Measurements from ENCODE around the gene RNF14.
"Not testable (repeated sequence)": the region's sequence is repeated elsewhere in the genome, so short reads cannot be mapped to it uniquely, and the experiment has no call there.

The RNF14 gene

DNA sequence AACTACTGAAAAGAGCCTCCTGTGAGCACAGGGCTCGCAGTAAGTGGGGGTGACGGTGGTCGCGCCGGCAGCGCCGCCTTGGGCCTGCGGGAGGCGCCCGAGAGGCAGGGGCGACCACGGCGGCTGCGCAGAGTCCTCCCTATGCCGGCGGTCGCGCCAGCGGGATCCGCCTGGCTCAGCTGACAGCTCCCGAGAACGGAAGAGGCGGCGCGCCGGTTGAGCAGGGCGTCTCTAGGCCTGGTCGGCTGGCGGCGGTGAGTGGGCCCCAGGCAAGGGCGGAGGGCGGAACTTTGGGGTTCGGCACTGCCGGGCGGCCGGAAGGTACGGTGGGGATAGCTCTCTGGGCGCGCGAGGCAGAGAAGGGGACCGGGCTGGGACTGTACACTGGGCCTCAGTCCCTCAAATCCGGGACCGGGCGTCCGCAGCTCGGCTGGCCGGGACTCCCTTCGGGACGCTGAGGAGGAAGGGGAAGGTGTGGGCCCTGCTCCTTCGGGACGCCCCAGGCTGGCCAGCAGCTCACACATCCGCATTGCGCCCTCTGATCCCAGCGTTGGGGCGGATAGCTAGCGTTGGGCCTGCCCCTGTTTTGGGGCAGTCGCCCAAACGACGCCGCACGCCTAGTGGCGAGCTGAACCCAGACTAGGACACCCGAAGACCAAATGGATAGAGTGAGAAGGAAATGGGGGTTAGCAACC, at the start of gene RNF14:
RNF14 (plus strand) TSS at position 192 of the 695 bp plus-strand sequence. CDS start 4,484 bp downstream, outside the sequence.
- CTCF ChIA-PET, result interaction anchor here (0.6 to 3.8 kb wide), 29 partner anchors 10 to 355 kb away, joined by 3 to 60 read pairs (median 4); partner anchors contain the start of genes DELE1, FCHSD1 and PCDH12
- Mint-ChIP-seq H3K27me3 (peaks cover 5% of the 10 kb centered on the region), H3K9me3 (no peaks in the 10 kb centered on the region)

GRCh38 chr5:141919218-141920119, 49.4 kb upstream of the RNF14 start:
- H3K4me3 Mint-ChIP-seq, result no peak overlapping the region
- H3K27me3 Mint-ChIP-seq, result peaks cover 31% of the 10 kb centered on the region
- no peaks in the 10 kb centered on the region for H3K9me3 Mint-ChIP-seq
- no peak for DNase-seq
- CTCF ChIA-PET, result interaction anchor here (1.0 kb wide), 1 partner anchor 30 kb away, joined by 3 read pairs; no protein-coding TSS in a partner anchor
- H3K36me3 Mint-ChIP-seq, result peaks cover 5% of the 10 kb centered on the region
- no peak overlapping the region for H3K27ac Mint-ChIP-seq
- peaks cover 24% of the 10 kb centered on the region for H3K4me1 Mint-ChIP-seq

More for the DNA sequence above, at the start of gene RNF14:
- peak within 1 kb of the TSS; percentile 97 for H3K27ac Mint-ChIP-seq
- DNase-seq, result peak; percentile 96
- H3K36me3 Mint-ChIP-seq, result peaks cover 19% of the 10 kb centered on the region
- H3K4me3 Mint-ChIP-seq, result peak within 1 kb of the TSS; percentile 80
- H3K4me1 Mint-ChIP-seq, result peaks cover 35% of the 10 kb centered on the region

DNA sequence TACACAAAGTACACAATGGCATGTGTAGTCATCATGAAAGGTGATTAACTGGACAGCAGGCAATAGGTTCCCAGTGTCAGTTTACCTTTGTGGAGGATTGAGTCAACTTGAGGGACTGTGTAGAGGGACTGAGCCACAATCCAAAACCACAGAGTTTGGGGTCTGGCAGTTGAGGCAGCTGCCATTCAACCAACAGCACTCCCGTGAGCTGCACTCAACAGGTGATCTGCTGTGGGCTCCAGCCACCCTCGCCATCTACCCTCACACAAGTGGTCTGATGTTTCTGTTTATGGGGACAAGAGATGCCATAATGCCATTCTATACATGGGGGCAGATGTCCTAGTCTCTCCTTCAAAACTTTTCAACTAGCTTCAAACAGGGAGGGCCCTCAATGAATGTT, 48.1 kb upstream of the RNF14 start:
- H3K27ac Mint-ChIP-seq, result no peak overlapping the region
- CTCF ChIA-PET, result no interaction called here
- peaks cover 24% of the 10 kb centered on the region for H3K4me1 Mint-ChIP-seq
- no peaks in the 10 kb centered on the region for H3K9me3 Mint-ChIP-seq
- DNase-seq, result no peak
- H3K27me3 Mint-ChIP-seq, result peaks cover 19% of the 10 kb centered on the region
- no peak overlapping the region for H3K4me3 Mint-ChIP-seq
- H3K36me3 Mint-ChIP-seq, result peaks cover 11% of the 10 kb centered on the region

DNA sequence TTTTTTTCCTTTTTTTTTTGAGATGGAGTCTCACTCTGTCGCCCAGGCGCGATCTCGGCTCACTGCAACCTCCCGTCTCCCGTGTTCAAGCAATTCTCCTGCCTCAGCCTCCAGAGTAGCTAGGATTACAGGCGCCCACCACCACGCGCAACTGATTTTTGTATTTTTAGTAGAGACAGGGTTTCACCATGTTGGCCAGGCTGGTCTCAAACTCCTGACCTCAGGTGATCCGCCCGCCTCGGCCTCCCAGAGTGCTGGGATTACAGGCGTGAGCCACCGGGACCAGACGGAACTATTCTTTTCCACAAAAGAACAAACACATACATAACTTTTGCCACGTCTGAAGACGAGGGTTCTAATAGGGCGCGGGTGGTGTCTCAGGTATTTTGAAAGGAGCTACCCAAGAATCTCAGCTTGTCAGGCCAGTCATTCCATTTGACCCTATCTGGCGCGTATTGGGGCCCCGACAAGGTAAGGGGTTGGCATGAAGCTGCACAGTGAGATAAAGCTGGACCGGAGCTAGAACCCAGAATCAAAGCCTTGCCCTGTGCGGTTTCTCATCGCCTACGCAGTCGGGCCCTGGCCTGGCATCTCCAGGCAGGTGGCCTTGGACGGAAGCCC, 46.0 kb upstream of the RNF14 start:
- CTCF ChIA-PET, result interaction anchor here (0.9 to 2.6 kb wide), 8 partner anchors 18 to 231 kb away, joined by 3 to 15 read pairs (median 5); partner anchors contain the start of genes PCDH1, PCDH12 and RNF14
- Mint-ChIP-seq H3K36me3 (peaks cover 26% of the 10 kb centered on the region), H3K4me1 (peaks cover 39% of the 10 kb centered on the region), H3K4me3 (peak overlapping the region; percentile 89), H3K27ac (peak overlapping the region; percentile 90)
- not testable (repeated sequence) for H3K27me3 Mint-ChIP-seq, DNase-seq, H3K9me3 Mint-ChIP-seq

GRCh38 chr5:141923448-141924313, 45.2 kb upstream of the RNF14 start, which contains the start of gene DELE1:
Gene DELE1 (plus strand): TSS chr5:141923871. CDS start chr5:141923942, 71 bp downstream.
- CTCF ChIA-PET, result interaction anchor here (0.9 to 2.6 kb wide), 8 partner anchors 17 to 231 kb away, joined by 3 to 15 read pairs (median 5); partner anchors contain the start of genes PCDH1, PCDH12 and RNF14
- H3K27ac Mint-ChIP-seq, result peak within 1 kb of the TSS; percentile 90
- H3K4me1 Mint-ChIP-seq, result peaks cover 44% of the 10 kb centered on the region
- H3K27me3 Mint-ChIP-seq, result no peaks in the 10 kb centered on the region
- peak within 1 kb of the TSS; percentile 89 for H3K4me3 Mint-ChIP-seq
- peaks cover 34% of the 10 kb centered on the region for H3K36me3 Mint-ChIP-seq
- DNase-seq, result peak; percentile 96
- H3K9me3 Mint-ChIP-seq, result no peaks in the 10 kb centered on the region

DNA sequence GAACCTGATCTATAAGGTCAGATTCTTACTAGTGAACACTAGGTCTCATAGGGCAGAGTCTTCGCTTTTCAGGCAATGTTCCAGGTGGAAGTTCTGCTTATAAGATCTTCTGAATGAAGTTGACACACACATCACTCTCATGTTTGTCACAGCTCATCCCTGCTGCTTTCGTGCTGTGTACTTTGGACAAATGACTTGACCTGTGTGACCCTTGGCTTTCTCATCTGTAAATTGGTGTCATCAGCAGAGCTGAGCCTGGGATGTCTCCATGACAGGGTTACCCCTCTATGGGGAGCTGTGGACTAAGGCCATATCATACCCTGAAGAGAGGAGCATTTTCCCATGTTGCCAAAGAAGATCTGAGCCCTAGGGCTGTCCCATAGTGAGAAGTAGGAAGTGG, 42.5 kb upstream of the RNF14 start:
- Mint-ChIP-seq H3K36me3 (peaks cover 55% of the 10 kb centered on the region), H3K27me3 (no peaks in the 10 kb centered on the region), H3K9me3 (no peaks in the 10 kb centered on the region), H3K27ac (no peak overlapping the region), H3K4me3 (no peak overlapping the region), H3K4me1 (peaks cover 44% of the 10 kb centered on the region)
- CTCF ChIA-PET, result interaction anchor here (1.0 kb wide), 1 partner anchor 35 kb away, joined by 3 read pairs; no protein-coding TSS in a partner anchor
- DNase-seq, result no peak

DNA sequence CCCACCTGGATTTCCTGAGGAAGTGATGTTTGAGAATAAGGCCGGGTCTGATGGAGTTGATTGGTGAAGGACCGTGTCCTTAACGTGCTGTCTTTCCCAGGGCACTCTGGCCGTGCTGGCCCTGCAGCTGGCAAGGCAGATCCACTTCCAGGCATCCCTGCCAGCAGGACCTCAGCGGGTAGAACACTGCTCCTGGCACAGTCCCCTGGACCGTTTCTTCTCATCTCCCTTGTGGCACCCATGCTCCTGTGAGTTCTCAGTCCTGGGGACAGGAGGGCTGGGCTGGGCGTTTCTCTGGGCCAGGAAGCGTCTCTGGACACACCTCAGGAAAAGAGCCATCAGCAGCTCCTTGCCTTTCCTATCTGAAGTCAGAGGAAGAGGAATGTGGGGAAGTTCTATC, 40.9 kb upstream of the RNF14 start:
- DNase-seq, result no peak
- H3K27ac Mint-ChIP-seq, result peak overlapping the region; percentile 77
- peaks cover 68% of the 10 kb centered on the region for H3K36me3 Mint-ChIP-seq
- CTCF ChIA-PET, result no interaction called here
- H3K9me3 Mint-ChIP-seq, result no peaks in the 10 kb centered on the region
- no peak overlapping the region for H3K4me3 Mint-ChIP-seq
- H3K4me1 Mint-ChIP-seq, result peaks cover 37% of the 10 kb centered on the region
- H3K27me3 Mint-ChIP-seq, result no peaks in the 10 kb centered on the region

DNA sequence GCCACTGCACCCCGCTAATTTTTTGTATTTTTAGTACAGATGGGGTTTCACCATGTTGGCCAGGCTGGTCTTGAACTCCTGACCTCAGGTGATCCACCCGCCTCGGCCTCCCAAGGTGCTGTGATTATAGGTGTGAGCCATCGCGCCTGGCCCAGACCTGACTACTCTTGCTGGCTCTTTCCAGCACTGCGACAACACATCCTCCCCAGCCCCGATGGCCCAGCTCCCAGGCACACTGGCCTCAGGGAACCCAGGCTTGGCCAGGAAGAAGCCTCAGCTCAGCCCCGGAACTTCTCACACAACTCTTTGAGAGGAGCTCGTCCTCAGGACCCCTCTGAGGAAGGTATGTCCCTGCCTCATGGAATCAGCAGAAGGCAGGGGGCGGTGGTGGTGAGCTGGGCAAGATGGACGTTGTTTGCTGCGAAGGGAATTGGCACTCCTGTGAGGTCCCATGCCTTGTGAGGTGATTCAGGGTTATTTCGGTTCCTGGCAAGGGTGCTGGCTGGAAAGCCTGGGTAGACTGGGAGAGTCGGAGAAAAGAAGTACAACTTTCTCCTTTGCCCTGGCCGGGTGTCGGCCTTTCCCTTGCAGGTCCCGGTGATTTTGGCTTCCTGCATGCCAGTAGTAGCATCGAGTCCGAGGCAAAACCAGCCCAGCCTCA, 39.4 kb upstream of the RNF14 start:
- no peaks in the 10 kb centered on the region for H3K27me3 Mint-ChIP-seq
- no peak overlapping the region for H3K4me3 Mint-ChIP-seq
- DNase-seq, result no peak
- CTCF ChIA-PET, result no interaction called here
- no peaks in the 10 kb centered on the region for H3K9me3 Mint-ChIP-seq
- H3K36me3 Mint-ChIP-seq, result peaks cover 70% of the 10 kb centered on the region
- no peak overlapping the region for H3K27ac Mint-ChIP-seq
- peaks cover 25% of the 10 kb centered on the region for H3K4me1 Mint-ChIP-seq

- CTCF ChIA-PET, result interaction anchor here (1.5 kb wide), 1 partner anchor 15 kb away, joined by 5 read pairs; no protein-coding TSS in a partner anchor
- Mint-ChIP-seq H3K4me3 (no peak overlapping the region), H3K4me1 (peaks cover 16% of the 10 kb centered on the region), H3K9me3 (no peaks in the 10 kb centered on the region), H3K36me3 (peaks cover 76% of the 10 kb centered on the region), H3K27me3 (no peaks in the 10 kb centered on the region), H3K27ac (no peak overlapping the region)
- no peak for DNase-seq
Measured at GRCh38 chr5:141931694-141932093, 37.2 kb upstream of the RNF14 start.

- no peak for DNase-seq
- CTCF ChIA-PET, result interaction anchor here (1.5 to 1.6 kb wide), 2 partner anchors 25 to 27 kb away, joined by 4 to 7 read pairs; partner anchors contain the start of gene PCDH12
- peaks cover 3% of the 10 kb centered on the region for H3K4me1 Mint-ChIP-seq
- no peak overlapping the region for H3K27ac Mint-ChIP-seq
- no peak overlapping the region for H3K4me3 Mint-ChIP-seq
- H3K9me3 Mint-ChIP-seq, result no peaks in the 10 kb centered on the region
- H3K36me3 Mint-ChIP-seq, result peaks cover 64% of the 10 kb centered on the region
- no peaks in the 10 kb centered on the region for H3K27me3 Mint-ChIP-seq
Measured at GRCh38 chr5:141933151-141933550, 35.8 kb upstream of the RNF14 start.

GRCh38 chr5:141934099-141934844, 34.6 kb upstream of the RNF14 start:
- CTCF ChIA-PET, result interaction anchor here (1.5 kb wide), 1 partner anchor 26 kb away, joined by 7 read pairs; no protein-coding TSS in a partner anchor
- Mint-ChIP-seq H3K27ac (no peak overlapping the region), H3K4me1 (no peaks in the 10 kb centered on the region), H3K27me3 (no peaks in the 10 kb centered on the region), H3K4me3 (no peak overlapping the region), H3K36me3 (peaks cover 57% of the 10 kb centered on the region), H3K9me3 (no peaks in the 10 kb centered on the region)
- DNase-seq, result no peak

DNA sequence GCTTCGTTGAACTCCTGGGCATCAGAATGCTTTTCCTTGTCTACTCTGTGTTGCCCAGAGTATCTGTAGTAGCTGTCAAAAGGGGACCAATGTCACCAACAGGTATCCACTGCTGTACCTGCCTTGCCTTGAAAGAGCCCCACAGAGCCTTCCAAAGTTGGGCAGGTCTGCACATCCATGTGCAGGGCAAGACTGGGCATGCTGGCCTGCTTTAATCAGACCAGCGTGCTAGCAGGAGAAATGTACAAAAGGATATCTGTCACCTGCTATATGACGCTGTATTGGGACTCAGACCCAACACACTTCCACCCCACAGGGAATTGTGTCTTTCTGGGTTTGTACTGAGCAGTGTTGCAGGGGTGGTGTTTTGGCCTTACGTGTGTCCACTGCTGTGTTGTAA, 33.4 kb upstream of the RNF14 start:
- peaks cover 2% of the 10 kb centered on the region for H3K4me1 Mint-ChIP-seq
- H3K27ac Mint-ChIP-seq, result no peak overlapping the region
- peaks cover 58% of the 10 kb centered on the region for H3K36me3 Mint-ChIP-seq
- H3K27me3 Mint-ChIP-seq, result no peaks in the 10 kb centered on the region
- DNase-seq, result no peak
- H3K4me3 Mint-ChIP-seq, result no peak overlapping the region
- CTCF ChIA-PET, result no interaction called here
- no peaks in the 10 kb centered on the region for H3K9me3 Mint-ChIP-seq
